Middle frontal gyrus (tissue), 1 donor: Measurements from ENCODE around the gene SGIP1.

Experiments used
- DNase-seq: peaks from one replicate; pipeline ENCODE4 v3.0.0-alpha.2; 2015; ENCODE audit warnings: low spot score; ENCODE audit errors: extremely low spot score

SGIP1 gene

DNA sequence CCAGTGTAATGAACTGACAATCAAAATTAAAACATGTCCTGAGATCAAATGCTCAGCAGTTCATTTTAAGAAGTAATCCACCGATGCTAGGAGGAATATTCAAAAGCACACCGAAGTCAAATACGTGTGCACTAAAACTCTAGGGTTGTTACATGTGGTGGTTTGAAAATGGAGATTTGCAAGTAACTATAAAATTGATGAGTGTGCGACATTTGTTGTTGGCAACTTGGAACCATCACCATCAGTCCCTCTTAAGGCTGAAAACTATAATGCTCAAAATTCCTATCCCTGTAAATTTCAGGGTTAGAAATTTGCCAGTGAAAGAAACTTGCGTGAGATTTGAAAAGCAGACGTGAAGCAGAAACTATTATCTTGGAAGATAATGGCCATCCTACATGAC lies 13.3 kb upstream of the SGIP1 start:
- DNase-seq: no peak

- no peak for DNase-seq
These were observed 12.1 kb upstream of the SGIP1 start for GRCh38 chr1:66521721-66522365.

GRCh38 chr1:66523562-66523961 lies 10.4 kb upstream of the SGIP1 start:
- DNase-seq: no peak

- no peak for DNase-seq
These were observed 8.9 kb upstream of the SGIP1 start for GRCh38 chr1:66525086-66525485.

DNA sequence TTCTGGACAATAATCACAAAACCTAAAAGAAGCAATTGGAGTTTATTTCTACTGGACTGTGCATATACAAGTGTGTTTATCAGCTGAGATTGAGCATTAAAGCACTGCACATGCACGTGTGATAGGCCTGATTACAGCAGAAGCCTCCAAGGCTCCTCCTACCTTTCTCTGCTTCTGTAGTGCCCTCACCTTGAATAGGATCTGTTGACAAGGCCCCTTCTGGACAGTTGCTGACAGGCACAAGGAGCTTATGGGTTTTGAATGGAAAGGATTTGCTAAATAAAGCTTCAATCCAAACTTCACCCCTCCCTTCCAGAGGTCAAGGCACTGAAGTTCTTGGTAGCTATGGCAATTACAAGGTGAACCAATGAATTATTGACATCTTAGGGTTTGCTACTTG lies 7.9 kb upstream of the SGIP1 start:
- DNase-seq: no peak

GRCh38 chr1:66526991-66527390 lies 7.0 kb upstream of the SGIP1 start:
- no peak for DNase-seq

DNA sequence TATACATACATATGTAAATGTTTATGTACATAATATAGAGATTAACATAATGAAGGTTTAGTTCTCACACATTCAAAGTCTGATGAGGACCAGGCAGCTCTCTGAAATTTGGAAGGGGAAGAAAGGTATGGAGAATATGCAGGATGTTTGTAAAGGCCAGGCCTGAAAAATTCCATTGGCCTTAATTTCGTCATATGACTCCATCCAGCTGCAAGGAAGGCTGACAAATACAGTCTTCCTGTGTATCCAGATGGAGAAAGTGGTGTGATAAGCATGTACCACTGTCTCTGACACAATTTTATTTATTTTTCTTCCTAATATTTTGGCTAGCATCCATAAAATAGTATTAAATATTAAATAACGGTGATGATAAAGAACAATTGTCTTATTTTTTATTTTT lies 6.3 kb upstream of the SGIP1 start:
- DNase-seq: no peak

DNA sequence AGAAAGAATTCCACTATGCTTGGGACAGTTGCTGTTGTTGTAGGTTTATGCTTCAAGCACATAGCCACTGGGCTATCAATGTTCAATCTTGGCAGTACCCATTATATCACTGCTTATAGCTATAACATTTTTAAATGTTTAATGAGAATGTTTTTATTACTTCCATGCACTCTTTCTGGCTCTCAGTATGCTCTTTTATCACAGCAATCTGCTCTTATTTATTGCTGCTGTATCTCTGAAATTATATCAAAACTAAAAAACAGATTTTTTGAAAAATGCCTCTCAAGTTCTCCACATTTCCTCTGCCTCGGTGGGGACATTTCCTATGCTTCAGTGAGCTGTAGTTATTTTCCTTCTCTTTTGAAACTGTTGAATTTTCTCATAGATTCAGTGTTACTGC lies 5.4 kb upstream of the SGIP1 start:
- no peak for DNase-seq

DNA sequence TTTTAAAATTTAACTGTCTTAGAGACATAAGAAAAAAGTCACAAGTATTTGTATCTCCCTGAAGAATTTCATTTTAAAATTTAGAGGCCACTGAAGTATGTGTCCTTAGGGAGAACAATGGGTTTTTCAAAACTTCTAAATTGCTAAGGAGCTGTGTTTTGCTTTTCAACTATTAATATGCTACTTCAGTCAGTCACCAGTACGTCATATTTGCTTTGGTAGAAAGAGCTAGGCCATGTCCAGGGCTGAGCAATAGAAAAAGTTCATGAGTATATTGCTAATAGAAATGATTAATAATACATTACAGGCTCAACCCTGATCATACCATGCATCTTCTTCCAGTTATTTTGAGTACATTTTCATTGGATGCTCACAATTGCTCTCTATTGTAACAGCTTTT lies 1.7 kb upstream of the SGIP1 start:
- DNase-seq: no peak

- no peak for DNase-seq
These were observed 862 bp upstream of the SGIP1 start for GRCh38 chr1:66532798-66533783.

GRCh38 chr1:66535061-66535460 lies 1.1 kb downstream of the SGIP1 start:
- DNase-seq: no peak

GRCh38 chr1:66535853-66536252 lies 1.9 kb downstream of the SGIP1 start:
- DNase-seq: no peak

GRCh38 chr1:66537718-66538117 lies 3.8 kb downstream of the SGIP1 start:
- no peak for DNase-seq

DNA sequence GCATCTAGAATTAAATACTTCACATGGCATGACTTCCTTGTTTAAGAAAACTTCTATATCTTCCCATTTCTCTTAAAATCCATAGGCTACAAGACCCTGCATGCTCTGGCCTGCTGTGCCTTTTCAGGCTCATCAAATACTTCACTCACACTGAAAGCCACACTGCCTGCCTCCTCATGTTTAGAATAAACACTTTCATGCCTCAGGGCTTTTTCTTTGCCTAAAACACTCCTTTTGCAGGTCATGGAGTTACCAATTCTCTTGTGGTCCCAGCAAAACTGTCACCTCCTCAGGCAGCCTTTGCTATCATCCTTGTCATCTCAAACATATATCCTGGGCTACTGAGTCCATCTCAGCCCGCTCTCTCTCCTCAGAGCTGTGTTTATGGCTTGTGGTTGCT lies 5.5 kb downstream of the SGIP1 start:
- DNase-seq: no peak

GRCh38 chr1:66540434-66541032 lies 6.6 kb downstream of the SGIP1 start:
- no peak for DNase-seq

DNA sequence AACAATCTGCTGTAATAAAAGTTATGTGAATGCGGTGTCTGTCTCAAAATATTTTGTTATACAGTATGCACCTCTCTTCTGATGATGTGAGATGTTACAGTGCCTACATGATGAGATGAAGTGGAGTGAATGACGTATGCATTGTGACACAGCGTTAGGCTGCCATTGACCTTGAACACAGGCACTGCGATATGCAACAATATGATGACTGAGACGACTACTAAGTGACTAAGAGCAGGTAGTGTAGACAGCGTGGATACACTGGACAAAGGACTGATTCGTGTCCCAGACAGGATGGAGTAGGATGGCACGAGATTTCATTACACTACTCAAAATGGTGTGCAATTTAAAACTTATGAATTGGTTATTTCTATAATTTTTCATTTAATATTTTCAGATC lies 8.4 kb downstream of the SGIP1 start:
- no peak for DNase-seq

GRCh38 chr1:66542811-66543767 lies 9.1 kb downstream of the SGIP1 start:
- DNase-seq: no peak

- DNase-seq: no peak
These were observed 12.3 kb downstream of the SGIP1 start for GRCh38 chr1:66546047-66546810.

- DNase-seq: no peak
These were observed 15.1 kb downstream of the SGIP1 start for GRCh38 chr1:66549017-66549416.

DNA sequence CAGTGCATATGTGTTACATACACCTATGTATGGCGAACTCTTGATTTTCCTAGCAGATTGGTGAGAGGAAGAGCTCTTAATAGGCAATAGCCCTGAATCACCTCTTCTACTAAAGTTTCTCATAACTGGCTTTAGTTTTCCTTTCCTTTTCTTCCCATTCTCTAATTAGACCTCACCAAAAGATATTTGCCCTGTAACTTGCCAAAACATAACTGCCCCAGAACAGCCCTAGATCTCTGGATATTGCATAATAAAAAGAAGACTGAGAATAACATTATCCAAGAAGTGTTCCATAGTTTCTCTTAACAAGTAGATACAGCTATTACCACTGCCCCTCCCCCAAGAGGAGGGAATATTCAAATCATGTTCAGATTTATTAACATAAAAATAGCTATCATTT lies 16.3 kb downstream of the SGIP1 start:
- no peak for DNase-seq
